GM10248 (cell line): ENCODE data around the gene CROT.
"Not testable (repeated sequence)": the region's sequence is repeated elsewhere in the genome, so short reads cannot be mapped to it uniquely, and the experiment has no call there.

Source experiments
- CTCF ChIA-PET: fragments of 300-600 bp; sonication (Branson Sonifier 250); formaldehyde crosslinking; extraction: SDS; loops from one replicate; lab custom pipeline; 2021; ENCODE audit warnings: antibody characterized with exemption; lab: Yijun Ruan, JAX
- POLR2A ChIA-PET: fragments of 350-650 bp; sonication (Branson Sonifier 250); formaldehyde crosslinking; extraction: SDS; loops from one replicate; lab custom pipeline; 2020; ENCODE audit warnings: antibody characterized with exemption; lab: Yijun Ruan, JAX
- DNase-seq: peaks from one replicate; pipeline ENCODE4 v3.0.0; 2012; ENCODE audit errors: extremely low spot score
- CTCF ChIP-seq: IDR thresholded peaks from 2 replicates; pipeline ENCODE4 v1.5.1; 2012; ENCODE audit warnings: mild to moderate bottlenecking, low read depth; ENCODE audit errors: extremely low read depth, missing control alignments, control extremely low read depth

Gene CROT

GRCh38 chr7:87316846-87317552, 28.5 kb upstream of the CROT start:
- ChIA-PET POLR2A (interaction anchor here (0.6 kb wide), 1 partner anchor 195 kb away, joined by 4 read pairs; no protein-coding TSS in a partner anchor), CTCF (interaction anchor here (0.8 to 12.2 kb wide), 8 partner anchors 10 to 795 kb away, joined by 3 to 281 read pairs (median 4); no protein-coding TSS in a partner anchor)
- no peak for TF ChIP-seq CTCF
- no peak for DNase-seq

GRCh38 chr7:87317691-87318245, 27.7 kb upstream of the CROT start:
- POLR2A ChIA-PET: no interaction called here
- no peak for DNase-seq
- TF ChIP-seq CTCF: no peak
- CTCF ChIA-PET: interaction anchor here (0.8 to 12.2 kb wide), 7 partner anchors 9 to 147 kb away, joined by 3 to 281 read pairs (median 5); no protein-coding TSS in a partner anchor

GRCh38 chr7:87318741-87319140, 26.7 kb upstream of the CROT start:
- CTCF ChIA-PET: interaction anchor here (0.9 to 12.2 kb wide), 3 partner anchors 31 to 170 kb away, joined by 3 to 281 read pairs (median 4); no protein-coding TSS in a partner anchor
- DNase-seq: no peak
- no peak for TF ChIP-seq CTCF
- POLR2A ChIA-PET: no interaction called here

- CTCF ChIA-PET: interaction anchor here (0.9 to 12.2 kb wide), 3 partner anchors 30 to 171 kb away, joined by 3 to 281 read pairs (median 4); no protein-coding TSS in a partner anchor
- DNase-seq, POLR2A ChIA-PET: not testable (repeated sequence)
These were observed 26.3 kb upstream of the CROT start for GRCh38 chr7:87319154-87319581.

GRCh38 chr7:87322912-87323311, 22.6 kb upstream of the CROT start:
- CTCF ChIA-PET: interaction anchor here (0.8 to 2.8 kb wide), 5 partner anchors 9 to 93 kb away, joined by 3 to 8 read pairs (median 5); no protein-coding TSS in a partner anchor
- TF ChIP-seq CTCF: no peak
- POLR2A ChIA-PET: no interaction called here
- no peak for DNase-seq

GRCh38 chr7:87325576-87326370, 19.7 kb upstream of the CROT start:
- POLR2A ChIA-PET: no interaction called here
- DNase-seq: no peak
- CTCF ChIA-PET: interaction anchor here (0.8 to 2.5 kb wide), 4 partner anchors 9 to 159 kb away, joined by 3 to 7 read pairs (median 4); no protein-coding TSS in a partner anchor
- no peak for TF ChIP-seq CTCF
